Testis (tissue), 3 donors: Measurements from ENCODE around the gene ARHGAP31. TPM values are rescaled to one million over a fixed set of nuclear protein-coding genes. Genes with fewer than 3 reads are reported as not detected.

ENCODE experiments used
- DNase-seq: peaks from one replicate; pipeline ENCODE4 v3.0.0-alpha.2; 2019
- H3K27ac ChIP-seq, 2 donors: fragments of 200-600 bp; sonication (generic); one replicate each; pipeline ENCODE4 v1.5.1; 2019
- H3K27me3 ChIP-seq: fragments of 200-600 bp; sonication (generic); one replicate; pipeline ENCODE4 v1.5.1; 2019
- H3K36me3 ChIP-seq: fragments of 200-600 bp; sonication (generic); one replicate; pipeline ENCODE4 v1.5.1; 2017; ENCODE audit warnings: low read depth; ENCODE audit errors: missing control alignments
- H3K4me1 ChIP-seq: fragments of 200-600 bp; sonication (generic); one replicate; pipeline ENCODE4 v1.5.1; 2019
- H3K4me3 ChIP-seq, 2 donors: fragments of 200-600 bp; sonication (generic); one replicate each; pipeline ENCODE4 v1.5.1; 2017 to 2019
- H3K9me3 ChIP-seq: fragments of 200-600 bp; sonication (generic); one replicate; pipeline ENCODE4 v1.5.1; 2017
- POLR2A ChIP-seq: fragments of 450-650 bp; IDR thresholded peaks from one replicate; pipeline ENCODE4 v1.6.1; 2017; ENCODE audit warnings: antibody characterized with exemption, mild to moderate bottlenecking, moderate library complexity
- WGBS, 2 donors: methylation state at CpG; one replicate each; pipeline ENCODE4 v1.1.5; 2018; 5-methylcytosine and 5-hydroxymethylcytosine counted together
- intact Hi-C: fragments of 100-400 bp; cut with DNase I; formaldehyde crosslinking; loops from one replicate; pipeline ENCODE4 v1.15.1; 2023; ENCODE audit warnings: low total_unique reads
- polyA plus RNA-seq: library from polyadenylated mRNA; stranded (reverse); fragments of 350-450 nt; fragmentation: Illumina TruSeq; extraction: RNeasy Lipid Tissue Mini Kit (QIAGEN cat#74804); gene quantifications from one replicate; pipeline ENCODE4 v1.2.3, GENCODE V29; 2014; ENCODE audit warnings: low read depth, low replicate concordance; ENCODE audit not compliant: insufficient read depth
- total RNA-seq, 2 donors: library from RNA; depleted of rRNA; stranded (reverse); fragments of >200 nt; gene quantifications; one replicate each; pipeline ENCODE4 v1.2.3, GENCODE V29; 2016
- TF ChIP-seq, protein P1 (sequence below), 3 experiments: fragments of 450-650 bp in 2 of 3; fragments of 200-600 bp in 1 of 3; sonication (generic) in 1 of 3; IDR thresholded peaks; one replicate each; pipeline ENCODE4 v1.5.1; 2016 to 2019; ENCODE audit warnings: antibody characterized with exemption in 3 of 3, mild to moderate bottlenecking in 2 of 3, moderate library complexity in 1 of 3

ARHGAP31 gene
- total and polyA plus RNA-seq, 3 donors from 2014 or later, result 5.2 to 6.2 (median 5.6) TPM

DNA sequence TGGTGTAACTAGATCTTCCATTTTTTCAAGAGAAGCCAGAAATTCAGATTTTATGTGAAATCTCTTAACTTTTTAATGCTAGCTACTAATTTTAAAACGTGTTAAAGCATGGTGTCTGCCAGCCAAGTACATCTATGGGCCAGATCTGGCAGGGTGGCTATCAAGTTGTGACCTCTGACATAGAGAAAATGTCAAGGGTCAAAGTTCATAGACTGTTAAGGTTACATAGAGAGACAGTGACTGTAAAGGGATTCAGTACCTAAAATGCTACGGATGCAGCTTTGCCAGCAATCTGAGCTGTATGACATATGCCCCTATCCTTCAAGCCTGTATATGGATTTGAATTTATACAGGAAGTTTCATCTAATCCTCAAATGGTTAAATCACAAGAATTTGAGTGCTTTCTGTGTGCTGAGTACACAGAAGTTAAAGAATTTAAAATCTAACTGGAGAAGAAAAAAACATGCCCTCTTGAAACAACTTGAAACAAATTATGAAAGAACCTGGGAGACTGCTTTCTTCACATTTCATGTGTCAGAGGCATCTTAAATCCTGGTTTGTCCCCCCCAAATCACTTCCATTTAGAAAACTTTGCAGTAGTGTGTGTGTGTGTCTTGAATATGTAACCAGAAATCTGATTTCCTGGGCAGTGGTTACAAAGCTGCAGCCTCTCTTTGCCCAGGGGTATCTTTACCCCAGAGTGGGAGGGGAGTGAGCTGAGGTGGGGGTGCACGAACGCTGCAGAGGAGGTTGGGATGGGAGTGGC, 895 bp upstream of the ARHGAP31 start:
- no peak for TF ChIP-seq POLR2A
- TF ChIP-seq, protein P1, sequence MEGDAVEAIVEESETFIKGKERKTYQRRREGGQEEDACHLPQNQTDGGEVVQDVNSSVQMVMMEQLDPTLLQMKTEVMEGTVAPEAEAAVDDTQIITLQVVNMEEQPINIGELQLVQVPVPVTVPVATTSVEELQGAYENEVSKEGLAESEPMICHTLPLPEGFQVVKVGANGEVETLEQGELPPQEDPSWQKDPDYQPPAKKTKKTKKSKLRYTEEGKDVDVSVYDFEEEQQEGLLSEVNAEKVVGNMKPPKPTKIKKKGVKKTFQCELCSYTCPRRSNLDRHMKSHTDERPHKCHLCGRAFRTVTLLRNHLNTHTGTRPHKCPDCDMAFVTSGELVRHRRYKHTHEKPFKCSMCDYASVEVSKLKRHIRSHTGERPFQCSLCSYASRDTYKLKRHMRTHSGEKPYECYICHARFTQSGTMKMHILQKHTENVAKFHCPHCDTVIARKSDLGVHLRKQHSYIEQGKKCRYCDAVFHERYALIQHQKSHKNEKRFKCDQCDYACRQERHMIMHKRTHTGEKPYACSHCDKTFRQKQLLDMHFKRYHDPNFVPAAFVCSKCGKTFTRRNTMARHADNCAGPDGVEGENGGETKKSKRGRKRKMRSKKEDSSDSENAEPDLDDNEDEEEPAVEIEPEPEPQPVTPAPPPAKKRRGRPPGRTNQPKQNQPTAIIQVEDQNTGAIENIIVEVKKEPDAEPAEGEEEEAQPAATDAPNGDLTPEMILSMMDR (IDR thresholded peaks at IDR 0.05), result no peak
- H3K27me3 ChIP-seq, result no peaks in the 10 kb centered on the region
- no peaks in the 10 kb centered on the region for H3K36me3 ChIP-seq
- WGBS, 2 donors, result 29 to 32% methylated on average over 4 of the region's 4 CpGs
- no peaks in the 10 kb centered on the region for H3K4me1 ChIP-seq
- peak overlapping the region; percentile 86 to 89 for H3K27ac ChIP-seq
- intact Hi-C loops, result no loop called here
- DNase-seq, result no peak
- H3K4me3 ChIP-seq, result peak overlapping the region; percentile 64 to 76
- H3K9me3 ChIP-seq, result no peaks in the 10 kb centered on the region

DNA sequence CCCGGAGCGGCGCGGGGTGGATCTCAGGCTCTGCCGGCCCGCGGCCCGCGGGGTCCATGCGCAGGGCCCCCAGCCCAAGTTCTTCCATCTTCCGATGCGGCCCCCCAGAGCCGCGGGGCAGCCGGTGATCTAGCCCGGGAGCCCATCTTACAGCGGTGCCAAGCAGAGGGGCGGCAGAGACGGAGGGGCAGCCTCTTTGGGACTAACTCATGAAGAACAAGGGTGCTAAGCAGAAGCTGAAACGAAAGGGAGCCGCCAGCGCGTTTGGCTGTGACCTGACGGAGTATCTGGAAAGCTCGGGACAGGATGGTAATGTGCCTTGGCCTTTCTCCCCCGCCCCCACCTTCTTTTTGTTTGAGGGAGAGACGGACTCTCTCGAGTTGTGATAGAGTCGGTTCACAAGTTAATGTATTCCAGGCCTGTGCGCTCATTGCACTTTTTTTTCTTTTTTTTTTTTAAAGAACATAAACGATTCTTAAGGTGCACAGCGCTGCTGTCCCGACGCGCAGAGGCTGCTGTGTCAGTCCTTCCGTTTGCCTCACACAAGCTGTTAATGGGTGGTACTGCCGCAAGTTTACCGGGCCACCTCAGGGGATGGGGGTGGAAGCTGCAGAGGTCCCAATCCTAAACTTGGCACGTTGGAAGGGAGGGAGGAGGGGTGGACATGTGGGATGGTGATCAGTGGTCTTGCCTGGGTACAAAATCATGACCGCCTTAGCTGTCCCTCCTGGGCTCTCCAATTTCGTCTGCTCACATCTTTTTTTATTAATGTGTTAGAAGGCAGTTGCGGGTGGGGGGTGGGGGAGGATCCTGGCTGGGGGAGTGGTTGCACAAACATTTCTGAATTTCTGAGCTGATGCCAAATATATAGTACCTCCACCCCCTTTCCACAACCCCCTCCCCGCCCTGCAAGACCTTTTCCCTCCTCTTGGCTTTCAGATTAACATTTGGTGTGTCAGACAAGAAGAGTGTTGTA, 801 bp downstream of the ARHGAP31 start:
- Histone ChIP-seq H3K27me3 (no peaks in the 10 kb centered on the region), H3K4me3 (peak overlapping the region; percentile 64 to 76), H3K36me3 (no peaks in the 10 kb centered on the region), H3K4me1 (no peaks in the 10 kb centered on the region), H3K9me3 (no peaks in the 10 kb centered on the region), H3K27ac (peak overlapping the region; percentile 86 to 89)
- DNase-seq, result peak; percentile 54
- intact Hi-C loops, result no loop called here
- TF ChIP-seq POLR2A, result no peak
- TF ChIP-seq, protein P1 (IDR thresholded peaks at IDR 0.05), result no peak
- 3 to 4% methylated on average over 23 to 36 of the region's 43 CpGs for WGBS, 2 donors

DNA sequence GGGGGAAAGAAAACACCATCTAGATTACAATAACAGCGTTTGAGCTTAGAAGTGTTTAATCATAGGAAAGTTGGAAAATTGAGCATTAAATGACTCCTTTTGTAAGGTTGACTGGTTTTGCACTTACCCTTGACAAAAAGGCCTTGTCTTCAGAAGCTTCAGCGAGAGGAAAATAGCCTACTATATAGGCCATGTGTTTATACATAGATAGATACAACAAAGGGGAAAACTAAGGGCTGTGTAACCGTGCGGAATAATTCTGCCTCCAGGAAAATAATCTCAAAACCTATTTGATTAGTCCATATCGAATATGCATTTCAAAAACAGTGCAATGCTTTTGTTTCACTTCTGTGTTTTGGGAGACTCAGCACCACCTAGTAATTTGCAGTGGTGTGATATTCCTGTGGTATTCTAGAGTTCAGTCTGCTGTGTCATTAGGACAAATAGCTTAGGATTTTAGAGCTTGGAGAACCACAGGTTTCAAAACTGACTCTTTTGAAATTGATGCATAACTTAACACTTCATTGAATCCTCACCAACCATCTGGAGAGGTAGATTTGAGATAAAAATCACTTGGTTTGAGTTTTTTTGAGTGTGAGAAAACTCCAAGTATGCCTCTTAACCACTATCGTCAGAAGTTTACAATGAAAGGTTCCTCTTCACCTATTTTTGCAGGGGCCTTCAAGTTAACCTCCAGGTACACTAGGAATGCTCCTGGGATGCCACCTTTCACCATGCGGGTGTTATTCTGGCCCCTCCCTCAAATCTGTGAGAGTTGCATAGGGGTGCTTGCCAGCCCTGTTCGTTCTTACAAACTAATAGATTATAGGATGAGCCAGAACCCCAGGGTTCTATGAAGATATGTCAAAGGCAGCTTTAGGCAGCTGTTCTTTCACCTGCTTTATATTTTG, 1.9 kb downstream of the ARHGAP31 start:
- peak overlapping the region; percentile 64 to 76 for H3K4me3 ChIP-seq
- H3K9me3 ChIP-seq, result no peaks in the 10 kb centered on the region
- WGBS, 2 donors, result 53 to 55% methylated on average over 8 of the region's 8 CpGs
- H3K27me3 ChIP-seq, result no peaks in the 10 kb centered on the region
- TF ChIP-seq POLR2A, result no peak
- TF ChIP-seq, protein P1 (IDR thresholded peaks at IDR 0.05), result no peak
- no peak for DNase-seq
- intact Hi-C loops, result no loop called here
- no peaks in the 10 kb centered on the region for H3K4me1 ChIP-seq
- H3K36me3 ChIP-seq, result no peaks in the 10 kb centered on the region
- no peak overlapping the region for H3K27ac ChIP-seq

DNA sequence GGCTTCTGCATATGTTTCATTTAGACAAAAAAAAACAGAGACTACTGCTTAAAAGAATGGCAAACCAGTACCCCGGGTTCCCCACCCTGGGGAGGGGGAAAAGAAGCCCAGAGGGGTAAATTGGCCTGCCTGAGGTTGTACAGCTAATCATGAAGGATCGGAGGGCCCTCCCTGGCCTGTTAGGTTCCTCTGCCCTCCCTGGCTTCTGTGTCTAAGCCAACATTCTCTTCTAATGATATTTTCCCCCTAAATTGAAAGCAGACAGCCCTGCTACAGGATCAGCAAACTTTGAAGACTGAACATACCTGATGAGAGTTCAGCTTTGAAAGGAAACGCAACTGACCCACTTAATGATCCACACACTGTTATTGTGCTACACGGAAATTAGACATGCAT, 2.5 kb downstream of the ARHGAP31 start:
- intact Hi-C loops, result no loop called here
- Histone ChIP-seq H3K4me1 (no peaks in the 10 kb centered on the region), H3K27me3 (no peaks in the 10 kb centered on the region), H3K36me3 (no peaks in the 10 kb centered on the region), H3K4me3 (no peak overlapping the region), H3K9me3 (no peaks in the 10 kb centered on the region), H3K27ac (no peak overlapping the region)
- DNase-seq, result no peak
- TF ChIP-seq, protein P1 (IDR thresholded peaks at IDR 0.05), result no peak
- TF ChIP-seq POLR2A, result no peak
- WGBS, 2 donors, result 78 to 85% methylated on average over 4 of the region's 4 CpGs
